Measurements from ENCODE around the gene DRGX.

GRCh38 chr10:49352323-49352722, 43.6 kb downstream of the DRGX start:
- no peak for TF ChIP-seq CTCF (IDR thresholded peaks at IDR 0.05; ENCODE audit: low read depth, low read length)
- no peak for TF ChIP-seq POLR2A (IDR thresholded peaks at IDR 0.05; ENCODE audit: extremely low read depth, insufficient read length)

Data from NB4 (cell line).